ENCODE data around the gene EFCAB5.

- TF ChIP-seq POLR2A (IDR thresholded peaks at IDR 0.05) (no peak), CTCF (IDR thresholded peaks at IDR 0.05) (no peak)
Measured at GRCh38 chr17:29945281-29945680, 3.8 kb downstream of the EFCAB5 start.

Data from testis (tissue), 2 donors.